HG02981 (cell line): Measurements from ENCODE around the gene ZBTB44.
"Not testable (repeated sequence)": the region's sequence is repeated elsewhere in the genome, so short reads cannot be mapped to it uniquely, and the experiment has no call there.

ENCODE experiments used
- ATAC-seq: cut with Tn5 transposase; IDR thresholded peaks from one replicate; pipeline ENCODE4 v1.9.1; 2021; ENCODE audit warnings: mild to moderate bottlenecking, moderate library complexity; ENCODE audit not compliant: unreplicated experiment

ZBTB44 gene

DNA sequence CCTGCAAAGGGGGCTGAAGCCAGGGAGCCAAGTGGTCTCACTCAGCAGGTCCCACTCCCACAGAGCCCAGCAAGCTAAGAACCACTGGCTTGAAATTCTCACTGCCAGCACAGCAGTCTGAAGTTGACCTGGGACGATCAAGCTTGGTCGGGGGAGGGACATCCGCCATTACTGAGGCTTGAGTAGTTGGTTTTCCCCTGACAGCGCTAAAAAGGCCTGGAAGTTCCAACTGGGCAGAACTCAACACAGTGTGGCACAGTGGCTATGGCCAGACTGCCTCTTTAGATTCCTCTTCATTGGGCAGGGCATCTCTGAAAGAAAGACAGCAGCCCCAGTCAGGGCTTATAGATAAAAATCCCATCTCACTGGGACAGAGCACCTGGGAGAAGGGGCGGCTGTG lies 64.8 kb downstream of the ZBTB44 start:
- not testable (repeated sequence) for ATAC-seq

- ATAC-seq = no peak
Observed at GRCh38 chr11:130249371-130249770, 65.3 kb downstream of the ZBTB44 start.

DNA sequence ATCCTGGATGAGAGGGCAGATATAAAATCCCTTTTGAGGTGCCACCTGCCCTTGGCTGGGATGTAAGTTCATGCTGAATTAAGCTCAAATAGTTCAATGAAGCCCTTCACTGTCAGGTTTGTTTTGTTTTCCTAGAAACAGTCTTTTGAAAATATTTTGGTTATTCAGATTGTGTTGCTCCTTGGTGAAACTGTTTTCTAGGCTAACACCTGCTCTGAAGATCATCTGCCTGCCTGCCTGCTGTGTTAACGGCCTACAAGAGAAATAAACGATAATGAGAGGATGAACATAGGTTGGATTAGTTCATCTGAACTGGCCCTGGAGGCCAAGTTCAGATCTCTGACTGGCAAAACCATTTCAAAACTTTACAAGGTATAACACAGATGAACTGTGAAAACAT lies 67.4 kb downstream of the ZBTB44 start:
- no peak for ATAC-seq

GRCh38 chr11:130246738-130247137 lies 68.0 kb downstream of the ZBTB44 start:
- no peak for ATAC-seq

DNA sequence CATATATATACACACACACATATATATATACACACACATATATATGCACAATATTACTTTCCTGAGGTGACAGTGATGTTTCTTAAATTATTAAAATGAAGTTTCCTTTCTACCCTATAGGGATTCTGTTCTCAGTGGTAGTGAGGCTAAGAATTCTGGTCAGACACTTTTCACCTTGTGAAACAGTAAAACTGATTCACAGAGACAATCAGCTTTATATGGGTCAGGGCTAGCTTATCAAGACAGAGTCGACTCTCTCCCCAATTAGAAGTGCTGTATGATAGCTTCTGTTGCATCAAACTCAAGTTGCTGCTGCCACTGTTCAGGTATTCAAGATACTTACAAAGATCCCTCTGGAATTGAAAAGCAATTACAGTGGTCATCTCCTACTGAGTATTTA lies 68.4 kb downstream of the ZBTB44 start:
- no peak for ATAC-seq

DNA sequence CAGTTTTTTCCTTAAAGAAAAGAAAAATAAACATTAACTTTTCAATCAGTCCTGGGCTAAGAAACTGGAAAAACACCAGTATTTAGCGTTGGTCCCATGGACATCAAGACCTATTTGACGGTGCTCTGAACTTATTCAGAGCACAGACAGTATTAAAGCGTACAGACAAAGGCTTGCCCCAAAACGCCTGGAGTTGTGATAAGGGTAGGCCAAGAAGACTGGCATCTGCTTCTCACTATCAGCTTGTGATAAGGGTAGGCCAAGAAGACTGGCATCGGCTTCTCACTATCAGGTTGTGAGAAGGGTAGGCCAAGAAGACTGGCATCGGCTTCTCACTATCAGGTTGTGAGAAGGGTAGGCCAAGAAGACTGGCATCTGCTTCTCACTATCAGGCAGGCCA lies 69.3 kb downstream of the ZBTB44 start:
- ATAC-seq = not testable (repeated sequence)

GRCh38 chr11:130244848-130245247 lies 69.9 kb downstream of the ZBTB44 start:
- ATAC-seq = no peak

- peak; percentile 72 for ATAC-seq
Observed at GRCh38 chr11:130243816-130244215, 70.9 kb downstream of the ZBTB44 start.

- ATAC-seq = no peak
Observed at GRCh38 chr11:130241713-130242112, 73.0 kb downstream of the ZBTB44 start.

GRCh38 chr11:130237282-130238006 lies 77.3 kb downstream of the ZBTB44 start:
- ATAC-seq = no peak

DNA sequence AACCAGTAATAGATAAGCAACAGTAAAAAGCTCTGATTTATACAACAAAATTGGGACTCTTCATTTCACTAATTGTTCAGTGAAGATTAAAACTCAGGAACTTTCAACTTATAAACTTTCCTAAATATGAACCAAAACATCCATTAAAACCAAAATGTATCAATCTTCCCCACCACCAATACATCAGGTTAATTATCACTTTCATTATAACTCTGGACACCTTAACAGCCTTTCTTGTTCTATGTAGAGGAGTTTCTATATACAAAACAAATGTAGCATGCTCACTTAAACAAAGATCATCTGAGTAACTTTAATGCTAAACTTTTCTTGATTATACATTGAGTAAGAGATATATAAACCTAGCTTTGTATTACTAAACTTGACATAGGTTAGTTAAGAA lies 80.4 kb downstream of the ZBTB44 start:
- no peak for ATAC-seq

DNA sequence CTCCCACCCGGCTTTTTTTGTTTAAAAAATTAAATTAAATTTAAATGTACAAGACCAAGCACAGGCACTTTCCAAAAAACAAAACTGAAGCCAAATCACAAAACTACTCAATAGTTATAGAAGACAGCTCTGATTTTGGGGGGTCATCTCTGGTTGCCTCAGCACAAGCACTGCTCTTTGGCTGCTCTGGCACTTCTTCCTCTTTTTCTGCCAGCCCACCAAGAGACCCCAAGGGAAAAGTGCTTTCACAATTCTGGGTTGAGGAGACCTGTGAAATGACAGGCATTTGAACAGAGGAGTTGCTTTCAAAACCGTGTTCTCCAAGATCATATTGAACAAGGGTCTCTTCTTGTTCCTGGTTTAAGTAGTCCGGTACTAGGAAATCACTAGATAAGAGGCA lies 80.8 kb downstream of the ZBTB44 start:
- ATAC-seq = not testable (repeated sequence)

DNA sequence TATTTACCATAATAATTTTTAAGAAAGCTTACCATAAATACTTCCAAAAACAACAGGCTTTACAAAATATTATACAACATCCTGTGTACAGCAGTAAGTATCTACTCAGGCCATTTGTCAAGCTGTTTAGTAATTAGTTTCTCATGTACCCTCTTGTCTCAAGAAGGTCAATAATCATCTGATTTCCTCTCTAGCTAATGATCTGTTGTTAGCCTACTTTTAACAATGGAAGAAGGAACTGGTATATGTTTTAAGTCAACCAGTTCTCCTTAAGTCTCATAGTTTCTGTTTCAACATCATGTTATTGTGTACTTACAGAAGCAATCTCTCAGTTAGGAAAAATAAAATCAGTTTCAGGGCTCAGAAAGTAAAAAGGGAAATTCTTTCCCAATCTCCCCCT lies 81.2 kb downstream of the ZBTB44 start:
- ATAC-seq = peak; percentile 56

DNA sequence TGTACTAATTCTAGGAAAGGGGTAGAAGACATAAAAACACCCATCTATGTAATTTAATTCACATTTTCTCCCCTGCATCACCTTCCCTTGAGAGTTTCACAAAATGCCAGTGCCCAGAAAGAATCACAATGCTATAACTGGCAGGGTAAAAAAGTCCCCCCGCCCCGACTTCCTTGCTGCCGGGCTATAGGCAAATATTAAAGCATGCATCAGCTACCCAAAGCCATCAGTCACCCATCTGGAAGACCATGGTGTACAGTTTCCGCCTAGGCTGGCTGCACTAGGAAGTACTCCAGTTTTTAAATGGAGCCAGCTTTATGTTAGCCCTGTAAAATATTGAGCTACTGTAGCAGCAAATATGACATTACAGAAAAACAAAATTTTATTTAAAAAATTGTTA lies 87.3 kb downstream of the ZBTB44 start:
- ATAC-seq = no peak

DNA sequence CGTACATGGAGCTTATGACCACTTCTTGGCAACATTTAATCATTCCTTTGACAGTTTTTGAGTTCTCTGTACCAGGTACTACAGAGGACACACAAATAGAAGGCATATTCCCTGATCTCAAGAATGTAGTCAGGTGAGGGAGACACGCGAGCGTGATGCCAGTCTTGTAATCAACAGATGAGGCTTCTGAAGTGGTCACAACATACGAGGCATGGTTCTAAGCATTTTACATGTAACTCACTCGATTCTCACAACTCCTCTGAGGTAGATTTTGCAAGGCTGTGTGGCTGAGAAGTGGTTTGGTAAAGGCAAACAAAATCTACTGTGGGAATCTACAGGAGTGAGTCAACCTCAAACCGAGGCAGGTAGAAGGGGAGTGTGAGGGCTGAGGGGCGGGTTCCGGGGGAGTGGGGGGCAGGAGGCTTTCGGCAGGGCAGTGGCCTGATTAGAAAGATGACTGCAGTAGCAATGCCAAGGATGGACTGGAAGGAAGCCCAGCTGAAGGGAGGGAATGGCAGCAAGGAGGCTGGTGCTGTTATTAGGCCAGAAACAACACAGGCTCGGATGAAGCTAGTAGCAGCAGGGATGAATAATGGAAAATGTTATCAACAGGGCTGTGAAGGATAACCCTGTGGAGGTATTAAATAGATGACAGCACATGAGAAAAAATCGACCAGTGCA lies 91.3 kb downstream of the ZBTB44 start:
- no peak for ATAC-seq

DNA sequence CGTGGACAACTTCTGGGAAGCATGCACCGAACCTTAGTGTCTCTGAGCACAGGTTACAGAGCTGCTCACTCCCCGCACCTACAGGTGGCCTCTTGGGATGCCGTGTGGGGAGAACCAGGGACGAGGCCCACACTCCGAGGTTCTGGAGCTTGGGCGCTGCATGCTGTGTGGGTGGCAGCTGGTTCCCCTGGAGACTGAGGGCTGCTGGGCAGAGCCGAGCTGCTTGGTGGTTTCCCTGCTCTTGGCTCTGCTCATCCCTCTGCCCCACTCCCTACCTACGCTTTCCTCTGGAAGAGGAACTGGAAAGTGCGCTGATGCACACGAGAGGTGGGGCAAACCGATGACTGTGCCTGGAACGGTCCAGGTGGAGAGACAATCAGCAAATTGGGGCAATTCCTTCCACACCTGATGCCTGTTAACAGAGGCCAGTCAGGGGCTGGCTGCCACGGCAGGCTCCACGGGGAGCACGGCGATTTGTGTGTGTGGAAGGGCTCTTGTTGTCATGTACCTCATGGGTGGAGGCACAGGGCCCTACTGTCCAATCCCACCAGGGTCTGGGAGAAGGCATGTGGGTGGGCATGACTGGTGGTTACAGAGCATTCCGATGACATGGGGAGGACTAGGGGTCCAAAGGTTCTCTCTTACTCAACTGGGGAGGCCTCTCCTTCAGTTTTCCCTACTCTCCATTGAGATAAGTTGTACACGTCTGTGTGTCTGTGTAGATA lies 94.2 kb downstream of the ZBTB44 start:
- no peak for ATAC-seq

GRCh38 chr11:130219148-130219547 lies 95.6 kb downstream of the ZBTB44 start:
- ATAC-seq = no peak

DNA sequence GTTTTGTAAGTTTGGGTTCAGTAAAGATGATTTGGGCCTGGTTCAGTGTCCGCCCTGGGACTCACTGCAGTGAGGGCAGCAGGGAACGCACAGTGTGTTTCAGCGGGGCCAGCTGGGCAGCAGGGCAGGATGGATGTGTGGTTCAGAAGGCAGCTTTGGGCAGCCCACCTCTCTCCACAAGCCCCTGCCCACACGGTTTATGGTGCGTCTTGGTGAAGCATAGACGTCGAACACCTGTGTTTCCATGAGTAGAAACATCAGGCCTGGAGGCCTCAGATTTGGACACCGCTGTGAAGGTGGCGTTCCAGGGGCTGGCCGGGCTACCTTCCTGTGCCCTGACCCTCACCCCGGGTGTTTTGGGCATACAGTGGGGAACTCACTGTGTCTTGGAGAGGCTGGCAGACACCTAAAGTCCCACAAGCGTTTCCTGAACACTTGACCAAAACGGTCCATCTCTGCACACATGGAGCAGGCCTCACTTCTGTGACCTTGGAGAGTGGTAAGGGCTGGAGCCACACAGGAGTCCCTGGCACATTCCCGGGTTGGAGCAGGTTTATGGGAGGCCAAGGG lies 96.1 kb downstream of the ZBTB44 start:
- ATAC-seq = no peak

DNA sequence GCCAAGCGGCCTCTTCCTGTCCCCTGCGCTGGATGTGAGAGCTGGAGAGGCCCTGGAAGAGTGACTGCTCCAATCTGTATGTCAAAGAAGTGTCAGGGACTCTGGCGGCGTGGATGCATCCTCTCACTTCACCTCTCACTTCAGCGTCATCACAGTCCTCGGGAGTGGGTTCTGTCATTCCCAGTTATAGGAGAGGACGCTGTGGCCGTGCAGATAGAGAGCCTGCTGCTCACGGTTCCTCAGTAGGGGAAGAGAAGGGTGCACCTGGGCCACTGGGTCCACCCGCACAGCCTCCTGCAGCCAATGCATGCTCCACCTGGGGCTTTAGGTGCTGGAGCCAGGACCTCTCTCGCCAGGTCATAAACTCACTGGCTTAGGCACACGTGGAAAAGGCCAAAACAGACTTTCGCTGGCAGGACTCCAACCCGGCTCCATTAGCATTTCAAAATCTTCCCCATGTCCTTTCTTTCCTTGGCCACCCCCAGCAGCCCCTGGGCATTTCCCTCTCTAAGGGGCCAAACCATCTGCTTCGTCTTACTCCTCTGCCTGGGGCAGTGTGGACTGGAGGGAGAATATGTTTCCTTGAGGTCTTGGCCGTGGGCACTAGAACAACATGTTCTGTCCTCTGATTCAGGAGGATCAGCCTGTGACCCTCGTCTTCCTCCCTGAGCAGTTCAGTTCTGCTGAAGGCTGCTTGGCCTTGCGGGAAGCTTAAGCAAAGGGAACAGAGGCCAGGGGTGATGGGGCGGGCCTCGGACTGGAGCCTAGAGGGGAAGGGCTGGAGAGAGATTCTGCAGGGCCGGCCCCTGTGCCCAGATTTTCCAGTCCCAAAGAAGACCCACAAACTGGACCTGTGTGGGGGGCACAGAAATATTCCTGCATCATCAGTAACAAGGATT lies 97.3 kb downstream of the ZBTB44 start:
- no peak for ATAC-seq

DNA sequence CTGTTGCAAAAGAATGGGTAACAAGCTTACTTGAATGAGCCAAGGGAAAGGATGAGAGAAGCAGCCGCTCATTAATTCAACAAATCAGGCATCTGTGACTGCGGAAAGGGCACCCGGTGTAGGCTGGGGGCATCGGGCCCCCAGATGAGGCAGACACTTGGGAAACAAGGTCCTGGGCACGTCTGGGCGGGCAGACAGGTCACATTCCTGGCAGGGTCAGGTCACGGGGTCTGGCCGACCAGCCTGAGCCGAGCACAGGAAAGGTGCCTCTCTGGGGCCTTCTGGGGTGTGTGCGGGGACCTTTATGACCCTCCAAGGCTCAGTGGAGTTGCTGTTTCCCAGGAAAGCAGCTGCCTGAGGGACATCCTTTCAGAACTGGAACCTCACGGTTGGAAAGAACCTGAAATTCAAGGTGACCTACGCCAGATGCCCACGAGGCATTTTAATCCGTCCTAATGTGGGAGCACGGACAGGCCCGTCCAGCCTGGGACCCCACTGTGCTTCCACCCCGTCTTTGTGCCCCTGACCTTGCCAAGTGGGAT lies 98.1 kb downstream of the ZBTB44 start:
- no peak for ATAC-seq
